Right ventricle myocardium superior (tissue), 1 donor: Measurements from ENCODE around the gene UBA1. TPM values are rescaled to one million over a fixed set of nuclear protein-coding genes. Genes with fewer than 3 reads are reported as not detected.
"Not testable (repeated sequence)": the region's sequence is repeated elsewhere in the genome, so short reads cannot be mapped to it uniquely, and the experiment has no call there.

ENCODE experiments used
- ATAC-seq: fragments of 200-7000 bp; cut with Tn5 transposase; one replicate; pipeline ENCODE4 v1.9.1; 2020; ENCODE audit warnings: mild to moderate bottlenecking; ENCODE audit not compliant: poor library complexity
- DNase-seq: peaks from one replicate; pipeline ENCODE4 v3.0.0-alpha.2; 2020
- intact Hi-C: fragments of 100-400 bp; cut with DNase I; formaldehyde crosslinking; loops from one replicate; pipeline ENCODE4 v1.11.2; 2022
- total RNA-seq: library from RNA; stranded (reverse); fragmentation: NEBNext Ultra II Directional; extraction: Animal tissue kit (Norgen Biotek cat#: 25700); gene quantifications from one replicate; pipeline ENCODE4 v1.2.1, GENCODE V29; 2021
- donor health status: DM: no; HTN: yes; CAD: no; lungs with severe emphysema.

Gene UBA1
- total RNA-seq, 1 donor from 2014 or later: 89.8 TPM

GRCh38 chrX:47239898-47240545 lies 46.4 kb downstream of the UBA1 start:
- ATAC-seq (no peak), DNase-seq (no peak)
- intact Hi-C loops: no loop called here

- ATAC-seq: no peak
- intact Hi-C loops: no loop called here
Measured at GRCh38 chrX:47240619-47241018, 47.0 kb downstream of the UBA1 start.

DNA sequence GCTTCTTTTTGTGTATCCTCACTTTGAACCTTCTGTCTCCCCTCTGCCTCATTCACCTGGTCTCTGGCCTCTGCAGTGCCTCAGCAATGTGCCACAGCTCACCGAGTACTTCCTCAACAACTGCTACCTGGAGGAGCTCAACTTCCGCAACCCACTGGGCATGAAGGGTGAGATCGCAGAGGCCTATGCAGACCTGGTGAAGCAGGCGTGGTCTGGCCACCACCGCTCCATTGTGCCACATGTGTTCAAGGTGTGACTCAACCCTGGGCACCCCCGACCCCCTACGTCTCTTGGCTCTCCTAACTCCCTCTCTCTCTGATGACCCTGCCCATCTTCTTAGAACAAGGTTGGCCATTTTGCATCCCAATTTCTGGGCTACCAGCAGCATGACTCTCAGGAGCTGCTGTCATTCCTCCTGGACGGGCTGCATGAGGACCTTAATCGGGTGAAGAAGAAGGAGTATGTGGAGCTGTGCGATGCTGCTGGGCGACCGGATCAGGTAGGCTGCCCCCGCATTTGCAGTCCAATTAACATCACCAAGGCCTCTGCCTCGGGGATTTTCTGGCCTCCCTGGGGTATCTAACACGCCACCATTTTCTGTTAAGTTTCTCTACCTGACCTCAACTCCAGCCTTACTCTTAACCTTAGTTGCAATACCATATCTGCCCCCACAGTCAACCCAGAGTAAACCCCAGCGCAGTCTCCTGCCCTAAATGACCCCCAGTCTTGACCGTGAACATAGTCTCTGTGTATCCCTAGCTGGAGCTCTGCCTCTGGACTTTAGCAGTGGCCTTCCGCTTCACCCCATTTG lies 47.8 kb downstream of the UBA1 start:
- DNase-seq: no peak
- no peak for ATAC-seq
- intact Hi-C loops: no loop called here

More at GRCh38 chrX:47240619-47241018, 47.0 kb downstream of the UBA1 start:
- no peak for DNase-seq

DNA sequence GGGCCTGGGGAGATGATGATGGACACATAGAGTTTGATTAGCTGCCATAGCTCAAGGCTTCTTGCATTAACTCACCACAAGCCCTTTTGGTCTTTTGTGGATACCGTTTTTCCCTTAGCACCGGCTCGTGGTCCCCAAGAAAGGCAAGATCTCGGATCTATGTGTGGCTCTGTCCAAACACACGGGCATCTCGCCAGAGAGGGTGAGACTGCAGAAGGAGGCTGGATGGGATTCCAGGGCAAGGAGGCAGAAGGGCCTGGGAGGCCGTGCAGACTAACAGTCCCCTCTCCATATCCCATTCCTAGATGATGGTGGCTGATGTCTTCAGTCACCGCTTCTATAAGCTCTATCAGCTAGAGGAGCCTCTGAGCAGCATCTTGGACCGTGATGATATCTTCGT lies 48.7 kb downstream of the UBA1 start:
- DNase-seq (no peak), ATAC-seq (no peak)

GRCh38 chrX:47243351-47243750 lies 49.7 kb downstream of the UBA1 start:
- ATAC-seq: no peak
- intact Hi-C loops: no loop called here
- DNase-seq: no peak

More for the DNA sequence above, 48.7 kb downstream of the UBA1 start:
- intact Hi-C loops: no loop called here

GRCh38 chrX:47244676-47245075 lies 51.0 kb downstream of the UBA1 start:
- ATAC-seq: no peak
- intact Hi-C loops: no loop called here
- no peak for DNase-seq

DNA sequence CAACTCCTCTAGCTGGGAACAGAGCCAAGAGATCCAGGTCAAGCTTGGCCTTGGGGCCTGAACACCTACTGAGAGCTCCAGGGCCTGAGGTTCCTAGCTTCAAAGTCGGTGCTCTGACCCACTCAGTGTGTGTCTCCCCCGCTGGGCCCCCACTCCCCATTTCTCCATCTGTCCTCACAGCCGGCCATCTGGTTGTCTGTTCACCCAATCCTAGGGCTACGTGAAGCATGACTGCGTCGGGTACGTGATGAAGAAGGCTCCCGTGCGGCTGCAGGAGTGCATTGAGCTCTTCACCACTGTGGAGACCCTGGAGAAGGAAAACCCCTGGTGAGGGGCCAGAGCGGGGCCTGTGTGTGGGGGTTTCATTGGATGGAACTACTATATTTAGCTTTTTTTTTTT lies 51.5 kb downstream of the UBA1 start:
- intact Hi-C loops: no loop called here
- DNase-seq (no peak), ATAC-seq (no peak)

DNA sequence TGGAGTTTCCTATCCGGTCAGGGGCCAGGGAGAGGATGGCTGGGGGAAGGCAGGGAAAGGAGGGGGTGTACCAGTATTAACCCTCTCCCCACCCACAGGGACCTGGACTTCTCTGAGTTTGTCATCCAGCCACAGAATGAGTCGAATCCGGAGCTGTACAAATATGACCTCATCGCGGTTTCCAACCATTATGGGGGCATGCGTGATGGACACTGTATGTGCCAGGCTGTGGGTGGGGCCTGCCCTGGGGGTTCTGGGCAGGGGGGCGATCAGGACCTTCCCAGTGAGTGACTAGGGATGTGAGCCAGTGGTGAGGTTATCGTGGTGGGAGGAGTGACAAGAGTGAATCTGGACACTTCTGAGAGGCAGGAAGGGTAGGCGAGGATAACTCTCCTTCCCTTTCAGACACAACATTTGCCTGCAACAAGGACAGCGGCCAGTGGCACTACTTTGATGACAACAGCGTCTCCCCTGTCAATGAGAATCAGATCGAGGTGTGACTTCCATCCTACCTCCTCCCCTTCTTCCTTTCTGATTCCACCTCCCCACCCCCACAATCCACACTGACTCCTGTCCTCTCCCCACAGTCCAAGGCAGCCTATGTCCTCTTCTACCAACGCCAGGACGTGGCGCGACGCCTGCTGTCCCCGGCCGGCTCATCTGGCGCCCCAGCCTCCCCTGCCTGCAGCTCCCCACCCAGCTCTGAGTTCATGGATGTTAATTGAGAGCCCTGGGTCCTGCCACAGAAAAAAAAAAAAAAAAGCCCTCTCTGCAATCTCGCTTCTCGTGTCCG lies 53.8 kb downstream of the UBA1 start:
- intact Hi-C loops: no loop called here
- ATAC-seq (no peak), DNase-seq (no peak)

- intact Hi-C loops: no loop called here
- no peak for DNase-seq
Measured at GRCh38 chrX:47247999-47248320, 54.3 kb downstream of the UBA1 start.

GRCh38 chrX:47248576-47248975 lies 54.9 kb downstream of the UBA1 start:
- DNase-seq: no peak
- intact Hi-C loops: no loop called here
- ATAC-seq: no peak

More at GRCh38 chrX:47247999-47248320, 54.3 kb downstream of the UBA1 start:
- ATAC-seq: no peak

- no peak for DNase-seq
- no peak for ATAC-seq
- intact Hi-C loops: no loop called here
Measured at GRCh38 chrX:47250017-47250347, 56.4 kb downstream of the UBA1 start.

GRCh38 chrX:47257620-47258019 lies 64.0 kb downstream of the UBA1 start:
- ATAC-seq, DNase-seq, intact Hi-C loops: not testable (repeated sequence)

Other genes with a start within 250 kb of the UBA1 start
- gene RGN, start 115.4 kb upstream of the UBA1 start, total RNA-seq: 17.7 TPM
- gene NDUFB11, start 49.1 kb upstream of the UBA1 start, total RNA-seq: 196 TPM
- 27.4 TPM for gene RBM10, start 48.6 kb upstream of the UBA1 start, total RNA-seq
- 128 TPM for gene CDK16, start 24.9 kb downstream of the UBA1 start, total RNA-seq
- gene USP11, start 39.2 kb downstream of the UBA1 start, total RNA-seq: 31.7 TPM
- gene ZNF157, start 176.7 kb downstream of the UBA1 start, total RNA-seq: not detected